ENCODE results near the gene CCNA1.

The CCNA1 gene

DNA sequence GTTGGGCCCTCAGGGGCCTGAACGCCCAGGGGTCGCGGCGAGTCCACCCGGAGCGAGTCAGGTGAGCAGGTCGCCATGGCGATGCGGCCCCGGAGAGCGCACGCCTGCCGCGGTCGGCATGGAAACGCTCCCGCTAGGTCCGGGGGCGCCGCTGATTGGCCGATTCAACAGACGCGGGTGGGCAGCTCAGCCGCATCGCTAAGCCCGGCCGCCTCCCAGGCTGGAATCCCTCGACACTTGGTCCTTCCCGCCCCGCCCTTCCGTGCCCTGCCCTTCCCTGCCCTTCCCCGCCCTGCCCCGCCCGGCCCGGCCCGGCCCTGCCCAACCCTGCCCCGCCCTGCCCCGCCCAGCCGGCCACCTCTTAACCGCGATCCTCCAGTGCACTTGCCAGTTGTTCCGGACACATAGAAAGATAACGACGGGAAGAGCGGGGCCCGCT is at the start of gene CCNA1:
TSS of gene CCNA1 (plus strand) at position 390 of the 439 bp plus-strand sequence. CDS start 562 bp downstream, outside the sequence.
- Histone ChIP-seq H4K20me1 (ENCODE audit: low read depth, low read length) (no peaks in the 10 kb centered on the region), H3K27me3 (ENCODE audit: low read length) (no peaks in the 10 kb centered on the region), H3K36me3 (ENCODE audit: low read length) (no peaks in the 10 kb centered on the region), H3F3A (ENCODE audit: insufficient read depth) (no peaks in the 10 kb centered on the region), H3K27ac (ENCODE audit: low read depth, low read length) (no peak within 1 kb of the TSS), H2AFZ (ENCODE audit: low read depth, low read length, severe bottlenecking) (no peak within 1 kb of the TSS), H3K4me3 (ENCODE audit: insufficient read depth, low read length, poor library complexity, severe bottlenecking) (no peak within 1 kb of the TSS), H3K4me2 (ENCODE audit: low read depth, low read length, poor library complexity, severe bottlenecking) (no peak within 1 kb of the TSS), H3K79me2 (ENCODE audit: insufficient read depth, low read length) (no peaks in the 10 kb centered on the region), H3K9me2 (replicated peaks; ENCODE audit: insufficient read depth, low read length) (no peaks in the 10 kb centered on the region), H3K9me3 (ENCODE audit: insufficient read depth, low read length) (no peaks in the 10 kb centered on the region), H3K9ac (ENCODE audit: low read length) (no peak within 1 kb of the TSS)
- TF ChIP-seq, protein P1, sequence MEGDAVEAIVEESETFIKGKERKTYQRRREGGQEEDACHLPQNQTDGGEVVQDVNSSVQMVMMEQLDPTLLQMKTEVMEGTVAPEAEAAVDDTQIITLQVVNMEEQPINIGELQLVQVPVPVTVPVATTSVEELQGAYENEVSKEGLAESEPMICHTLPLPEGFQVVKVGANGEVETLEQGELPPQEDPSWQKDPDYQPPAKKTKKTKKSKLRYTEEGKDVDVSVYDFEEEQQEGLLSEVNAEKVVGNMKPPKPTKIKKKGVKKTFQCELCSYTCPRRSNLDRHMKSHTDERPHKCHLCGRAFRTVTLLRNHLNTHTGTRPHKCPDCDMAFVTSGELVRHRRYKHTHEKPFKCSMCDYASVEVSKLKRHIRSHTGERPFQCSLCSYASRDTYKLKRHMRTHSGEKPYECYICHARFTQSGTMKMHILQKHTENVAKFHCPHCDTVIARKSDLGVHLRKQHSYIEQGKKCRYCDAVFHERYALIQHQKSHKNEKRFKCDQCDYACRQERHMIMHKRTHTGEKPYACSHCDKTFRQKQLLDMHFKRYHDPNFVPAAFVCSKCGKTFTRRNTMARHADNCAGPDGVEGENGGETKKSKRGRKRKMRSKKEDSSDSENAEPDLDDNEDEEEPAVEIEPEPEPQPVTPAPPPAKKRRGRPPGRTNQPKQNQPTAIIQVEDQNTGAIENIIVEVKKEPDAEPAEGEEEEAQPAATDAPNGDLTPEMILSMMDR (IDR thresholded peaks at IDR 0.05; ENCODE audit: insufficient read depth, low read length, poor library complexity, severe bottlenecking), result no peak
- TF ChIP-seq EZH2phosphoT487 (conservative IDR thresholded peaks at IDR 0.05; ENCODE audit: low read length), result no peak

DNA sequence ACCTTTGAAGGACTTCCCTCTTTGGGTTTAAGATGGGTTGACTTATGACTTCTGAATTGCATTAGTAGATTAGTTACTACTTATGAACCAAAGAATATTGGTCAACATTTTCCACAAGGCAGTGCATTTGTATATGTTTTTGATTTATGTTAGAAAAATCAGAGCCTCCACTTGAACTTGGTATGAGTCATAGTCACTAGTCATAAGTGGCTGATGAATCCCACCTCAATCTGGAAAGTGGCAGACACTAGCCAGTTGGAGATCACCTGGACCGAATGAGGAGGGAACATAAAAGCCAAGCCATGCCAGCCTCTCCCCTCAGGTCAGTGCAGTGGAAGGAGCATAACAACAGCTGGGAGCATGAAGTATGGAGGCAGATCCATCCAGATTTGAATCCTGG is 46.8 kb upstream of the CCNA1 start:
- H3K9ac ChIP-seq (ENCODE audit: low read length), result no peak overlapping the region
- H2AFZ ChIP-seq (ENCODE audit: low read depth, low read length, severe bottlenecking), result no peak overlapping the region
- no peaks in the 10 kb centered on the region for H3K9me3 ChIP-seq (ENCODE audit: insufficient read depth, low read length)
- H3K27me3 ChIP-seq (ENCODE audit: low read length), result no peaks in the 10 kb centered on the region
- H3K4me2 ChIP-seq (ENCODE audit: low read depth, low read length, poor library complexity, severe bottlenecking), result no peak overlapping the region
- H3K36me3 ChIP-seq (ENCODE audit: low read length), result no peaks in the 10 kb centered on the region
- no peaks in the 10 kb centered on the region for H3K79me2 ChIP-seq (ENCODE audit: insufficient read depth, low read length)
- no peaks in the 10 kb centered on the region for H3K9me2 ChIP-seq (replicated peaks; ENCODE audit: insufficient read depth, low read length)
- no peak for TF ChIP-seq EZH2phosphoT487 (conservative IDR thresholded peaks at IDR 0.05; ENCODE audit: low read length)
- TF ChIP-seq, protein P1 (IDR thresholded peaks at IDR 0.05; ENCODE audit: insufficient read depth, low read length, poor library complexity, severe bottlenecking), result no peak
- H3K27ac ChIP-seq (ENCODE audit: low read depth, low read length), result no peak overlapping the region
- no peak overlapping the region for H3K4me3 ChIP-seq (ENCODE audit: insufficient read depth, low read length, poor library complexity, severe bottlenecking)
- H4K20me1 ChIP-seq (ENCODE audit: low read depth, low read length), result no peaks in the 10 kb centered on the region
- no peaks in the 10 kb centered on the region for H3F3A ChIP-seq (ENCODE audit: insufficient read depth)

DNA sequence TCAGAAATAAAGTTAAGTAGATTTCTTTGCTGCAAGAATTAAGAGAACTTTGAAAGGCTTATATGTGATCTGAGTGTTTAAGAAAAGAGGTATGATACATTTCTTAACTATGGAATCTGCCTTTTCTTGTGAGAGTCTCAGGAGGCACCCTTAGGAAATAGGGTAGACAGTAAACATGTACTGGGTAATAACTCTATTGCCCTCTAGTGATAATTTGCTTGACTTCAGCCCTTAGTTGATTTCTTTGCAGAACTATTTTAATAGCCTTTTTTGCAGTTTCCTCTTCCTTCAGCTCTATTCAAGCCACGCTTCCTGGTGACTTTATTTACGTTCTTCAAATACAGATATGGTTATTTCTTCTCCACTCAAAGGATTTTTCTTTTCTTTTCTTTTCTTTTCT is 37.0 kb upstream of the CCNA1 start:
- no peaks in the 10 kb centered on the region for H3F3A ChIP-seq (ENCODE audit: insufficient read depth)
- H3K4me2 ChIP-seq (ENCODE audit: low read depth, low read length, poor library complexity, severe bottlenecking), result no peak overlapping the region
- no peaks in the 10 kb centered on the region for H3K27me3 ChIP-seq (ENCODE audit: low read length)
- H3K36me3 ChIP-seq (ENCODE audit: low read length), result no peaks in the 10 kb centered on the region
- H3K9me2 ChIP-seq (replicated peaks; ENCODE audit: insufficient read depth, low read length), result no peaks in the 10 kb centered on the region
- H2AFZ ChIP-seq (ENCODE audit: low read depth, low read length, severe bottlenecking), result no peak overlapping the region
- H3K9me3 ChIP-seq (ENCODE audit: insufficient read depth, low read length), result no peaks in the 10 kb centered on the region
- no peak overlapping the region for H3K27ac ChIP-seq (ENCODE audit: low read depth, low read length)
- H3K9ac ChIP-seq (ENCODE audit: low read length), result no peak overlapping the region
- H4K20me1 ChIP-seq (ENCODE audit: low read depth, low read length), result no peaks in the 10 kb centered on the region
- TF ChIP-seq EZH2phosphoT487 (conservative IDR thresholded peaks at IDR 0.05; ENCODE audit: low read length), result no peak
- TF ChIP-seq, protein P1 (IDR thresholded peaks at IDR 0.05; ENCODE audit: insufficient read depth, low read length, poor library complexity, severe bottlenecking), result no peak
- H3K4me3 ChIP-seq (ENCODE audit: insufficient read depth, low read length, poor library complexity, severe bottlenecking), result no peak overlapping the region
- H3K79me2 ChIP-seq (ENCODE audit: insufficient read depth, low read length), result no peaks in the 10 kb centered on the region

Data from SU-DHL-6 (cell line).